HG02973 (cell line): Measurements from ENCODE around the gene PRSS58.

Experiments
- ATAC-seq: cut with Tn5 transposase; IDR thresholded peaks from one replicate; pipeline ENCODE4 v1.9.1; 2021; ENCODE audit warnings: moderate library complexity; ENCODE audit not compliant: unreplicated experiment

PRSS58 gene

GRCh38 chr7:142257958-142258357 is at the start of gene PRSS58:
Gene PRSS58 (minus strand): TSS chr7:142258058. CDS start chr7:142257707, 351 bp downstream.
- no peak for ATAC-seq

- no peak for ATAC-seq
Observed at GRCh38 chr7:142307246-142307900, 49.5 kb upstream of the PRSS58 start.

- ATAC-seq, result no peak
Observed at GRCh38 chr7:142303650-142304049, 45.8 kb upstream of the PRSS58 start.

GRCh38 chr7:142301923-142302550 is 44.2 kb upstream of the PRSS58 start:
- ATAC-seq, result no peak

- no peak for ATAC-seq
Observed at GRCh38 chr7:142301299-142301698, 43.4 kb upstream of the PRSS58 start.

- ATAC-seq, result no peak
Observed at GRCh38 chr7:142300689-142301088, 42.8 kb upstream of the PRSS58 start.

- no peak for ATAC-seq
Observed at GRCh38 chr7:142299237-142299781, 41.5 kb upstream of the PRSS58 start.

- ATAC-seq, result no peak
Observed at GRCh38 chr7:142298627-142299026, 40.8 kb upstream of the PRSS58 start.

- ATAC-seq, result no peak
Observed at GRCh38 chr7:142298009-142298408, 40.2 kb upstream of the PRSS58 start.

GRCh38 chr7:142280263-142280662 is 22.4 kb upstream of the PRSS58 start:
- no peak for ATAC-seq

GRCh38 chr7:142279601-142280000 is 21.7 kb upstream of the PRSS58 start:
- no peak for ATAC-seq

GRCh38 chr7:142275028-142275427 is 17.2 kb upstream of the PRSS58 start:
- no peak for ATAC-seq

GRCh38 chr7:142272841-142273240 is 15.0 kb upstream of the PRSS58 start:
- ATAC-seq, result no peak

- no peak for ATAC-seq
Observed at GRCh38 chr7:142263598-142264380, 5.9 kb upstream of the PRSS58 start.

GRCh38 chr7:142250705-142251104 is 7.2 kb downstream of the PRSS58 start:
- no peak for ATAC-seq

GRCh38 chr7:142249918-142250317 is 7.9 kb downstream of the PRSS58 start:
- no peak for ATAC-seq

- no peak for ATAC-seq
Observed at GRCh38 chr7:142248166-142249160, 9.4 kb downstream of the PRSS58 start.

GRCh38 chr7:142243823-142244222 is 14.0 kb downstream of the PRSS58 start:
- ATAC-seq, result no peak

GRCh38 chr7:142240546-142240945 is 17.3 kb downstream of the PRSS58 start:
- no peak for ATAC-seq

- no peak for ATAC-seq
Observed at GRCh38 chr7:142231716-142232115, 26.1 kb downstream of the PRSS58 start.
